ENCODE measurements around the gene SFTA2. TPM values are rescaled to one million over a fixed set of nuclear protein-coding genes. Genes with fewer than 3 reads are reported as not detected.
A peak's percentile ranks its signal among the peaks of the same experiment; 100 is the strongest.
"Not testable (repeated sequence)": the region's sequence is repeated elsewhere in the genome, so short reads cannot be mapped to it uniquely, and the experiment has no call there.

Gene SFTA2
- polyA plus RNA-seq, 1 of the 3 experiments (the other 2 are of a cell fraction) = not detected

- TF ChIP-seq ELF1 (IDR thresholded peaks at IDR 0.05) (peak; percentile 63), REST (IDR thresholded peaks at IDR 0.05; ENCODE audit: low read depth, low read length) (0 out of 2 replicates have a peak, but pooled peaks have one; percentile 51), GABPA (IDR thresholded peaks at IDR 0.05; ENCODE audit: low read depth) (peak; percentile 77), MXI1 (IDR thresholded peaks at IDR 0.05; ENCODE audit: low read depth, low read length) (peak; percentile 91), FOXJ3 (CRISPR knock-in tag; IDR thresholded peaks at IDR 0.05) (no peak), RCOR1 (IDR thresholded peaks at IDR 0.05; ENCODE audit: low read length) (peak; percentile 73), NFIC (IDR thresholded peaks at IDR 0.05; ENCODE audit: borderline replicate concordance) (peak; percentile 22; the same call in 1 of the 2 replicates), RFX5 (IDR thresholded peaks at IDR 0.05; ENCODE audit: low read length) (no peak), ZBTB33 (IDR thresholded peaks at IDR 0.05; ENCODE audit: borderline replicate concordance, low read depth) (no peak), FOXM1 (IDR thresholded peaks at IDR 0.05; ENCODE audit: low read depth) (no peak), EP300 (IDR thresholded peaks at IDR 0.05; ENCODE audit: borderline replicate concordance in 1 of 2, low read depth in 1 of 2, low read length in 1 of 2) (peak in 1 of 2 experiments; percentile 20; a peak in 1 of 4 replicates), RAD21 (IDR thresholded peaks at IDR 0.05; ENCODE audit: low read length) (no peak), CHD2 (IDR thresholded peaks at IDR 0.05; ENCODE audit: low read length, partially characterized antibody) (peak; percentile 83), POLR2AphosphoS5 (IDR thresholded peaks at IDR 0.05; ENCODE audit: low read depth, low read length) (0 out of 2 replicates have a peak, but pooled peaks have one; percentile 31), SIN3A (IDR thresholded peaks at IDR 0.05; ENCODE audit: borderline replicate concordance, low read depth, low read length) (peak; percentile 89; the same call in 1 of the 2 replicates), GATA2 (CRISPR knock-in tag; IDR thresholded peaks at IDR 0.05) (no peak), SMC3 (IDR thresholded peaks at IDR 0.05; ENCODE audit: low read depth, low read length) (no peak; the same call in 1 of the 2 replicates), EZH2phosphoT487 (IDR thresholded peaks at IDR 0.05; ENCODE audit: borderline replicate concordance, low read depth) (no peak), YY1 (IDR thresholded peaks at IDR 0.05; ENCODE audit: low read depth) (peak; percentile 66; the same call in 1 of the 2 replicates), NRF1 (IDR thresholded peaks at IDR 0.05; ENCODE audit: low read depth, low read length) (no peak)
- TF ChIP-seq, protein P1, sequence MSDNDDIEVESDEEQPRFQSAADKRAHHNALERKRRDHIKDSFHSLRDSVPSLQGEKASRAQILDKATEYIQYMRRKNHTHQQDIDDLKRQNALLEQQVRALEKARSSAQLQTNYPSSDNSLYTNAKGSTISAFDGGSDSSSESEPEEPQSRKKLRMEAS (IDR thresholded peaks at IDR 0.05; ENCODE audit: low read depth) = peak; percentile 85
- H3K27me3 ChIP-seq (ENCODE audit: insufficient read depth) = no peaks in the 10 kb centered on the region
- peaks cover 17% of the 10 kb centered on the region for H3K79me2 ChIP-seq (ENCODE audit: insufficient read depth)
- peak within 1 kb of the TSS; percentile 87 to 98 for H3K4me3 ChIP-seq (ENCODE audit: low read depth in 2 of 2, low read length in 1 of 2)
- H3K36me3 ChIP-seq (replicated peaks in 1 of 2; ENCODE audit: control insufficient read depth in 1 of 2, insufficient read depth in 2 of 2, low read length in 1 of 2) = peaks cover 22 to 29% of the 10 kb centered on the region in 2 experiments
- no peaks in the 10 kb centered on the region for H3K9me3 ChIP-seq
- H3K9me2 ChIP-seq = no peaks in the 10 kb centered on the region
- CTCF ChIA-PET = interaction anchor here (0.6 to 2.4 kb wide), 5 partner anchors 14 to 235 kb away, joined by 3 to 8 read pairs (median 3); partner anchors contain the start of gene DHX16
- peak within 1 kb of the TSS; percentile 95 for H3K9ac ChIP-seq
- H3K4me1 ChIP-seq (ENCODE audit: control insufficient read depth in 1 of 2, insufficient read depth in 2 of 2, low read depth in 1 of 2, low read length in 1 of 2) = peaks cover 6 to 8% of the 10 kb centered on the region in 2 experiments; a peak in 3 of 4 replicates
- H3K4me2 ChIP-seq = peak within 1 kb of the TSS; percentile 91
- 1% methylated on average over 36 of the region's 49 CpGs for WGBS (ENCODE audit: low lambda C conversion rate)
- POLR2A ChIA-PET = interaction anchor here (0.6 to 1.4 kb wide), 4 partner anchors 12 to 141 kb away, joined by 3 to 4 read pairs (median 4); partner anchors contain the start of gene DDR1
- H4K20me1 ChIP-seq (ENCODE audit: insufficient read depth) = no peaks in the 10 kb centered on the region
- peak within 1 kb of the TSS; percentile 92 for H2AFZ ChIP-seq (ENCODE audit: low read depth)
- H3F3A ChIP-seq (replicated peaks; ENCODE audit: insufficient read depth) = peaks cover 14% of the 10 kb centered on the region
- peak; percentile 91 for DNase-seq
- peak within 1 kb of the TSS; percentile 37 to 60; a peak in 2 of 4 replicates for H3K27ac ChIP-seq (ENCODE audit: low read depth in 2 of 2, low read length in 1 of 2)
Observed at GRCh38 chr6:30907758-30908591, 24.0 kb downstream of the SFTA2 start, which contains the start of gene GTF2H4. Gene GTF2H4 (plus strand): TSS chr6:30908207.

- ChIA-PET POLR2A (interaction anchor here (0.6 to 1.4 kb wide), 4 partner anchors 12 to 141 kb away, joined by 3 to 4 read pairs (median 4); partner anchors contain the start of gene DDR1), CTCF (interaction anchor here (1.0 to 1.5 kb wide), 4 partner anchors 11 to 235 kb away, joined by 3 to 5 read pairs (median 3); partner anchors contain the start of gene DHX16)
- not testable (repeated sequence) for H3K9me2 ChIP-seq; H3K9me3 ChIP-seq; DNase-seq; H3K4me1 ChIP-seq (ENCODE audit: control insufficient read depth in 1 of 2, insufficient read depth in 2 of 2, low read depth in 1 of 2, low read length in 1 of 2); H4K20me1 ChIP-seq (ENCODE audit: insufficient read depth); H3K27ac ChIP-seq (ENCODE audit: low read depth in 2 of 2, low read length in 1 of 2); H3K27me3 ChIP-seq (ENCODE audit: insufficient read depth)
- H3K4me2 ChIP-seq = 0 out of 2 replicates have a peak overlapping the region, but pooled peaks have one; percentile 48
- peak overlapping the region; percentile 78; the same call in 1 of the 2 replicates for H2AFZ ChIP-seq (ENCODE audit: low read depth)
- peaks cover 17 to 26% of the 10 kb centered on the region in 2 experiments for H3K36me3 ChIP-seq (replicated peaks in 1 of 2; ENCODE audit: control insufficient read depth in 1 of 2, insufficient read depth in 2 of 2, low read length in 1 of 2)
- H3K79me2 ChIP-seq (ENCODE audit: insufficient read depth) = peaks cover 17% of the 10 kb centered on the region
- peaks cover 12% of the 10 kb centered on the region for H3F3A ChIP-seq (replicated peaks; ENCODE audit: insufficient read depth)
- H3K9ac ChIP-seq = peak overlapping the region; percentile 40; the same call in 1 of the 2 replicates
- peak overlapping the region; percentile 87 to 98 for H3K4me3 ChIP-seq (ENCODE audit: low read depth in 2 of 2, low read length in 1 of 2)
- 43% methylated on average over 16 of the region's 16 CpGs for WGBS (ENCODE audit: low lambda C conversion rate)
Observed at GRCh38 chr6:30907290-30907757, 24.6 kb downstream of the SFTA2 start.
